ENCODE measurements around the gene FMO2. TPM values are rescaled to one million over a fixed set of nuclear protein-coding genes. Genes with fewer than 3 reads are reported as not detected.

The FMO2 gene
- not detected in 5 replicates for total RNA-seq (2022; extraction: Qiagen RNA extraction)

GRCh38 chr1:171185091-171185490 is at the start of gene FMO2:
FMO2 (plus strand) TSS chr1:171185300; CDS start chr1:171185714, 414 bp downstream.

GRCh38 chr1:171248302-171248701 is 63.2 kb downstream of the FMO2 start, which contains the start of gene FMO1:
FMO1 (plus strand) TSS chr1:171248494; CDS start chr1:171258088, 9,594 bp downstream.

Other genes starting within 250 kb of the FMO2 start
- gene MROH9, start 249.8 kb upstream of the FMO2 start, total RNA-seq (2022; extraction: Qiagen RNA extraction), result not detected in 5 replicates
- gene FMO3, start 94.4 kb upstream of the FMO2 start, total RNA-seq (2022; extraction: Qiagen RNA extraction), result not detected in 5 replicates
- not detected in 5 replicates for gene FMO1, start 63.2 kb downstream of the FMO2 start, total RNA-seq (2022; extraction: Qiagen RNA extraction)
- gene FMO4, start 128.9 kb downstream of the FMO2 start, total RNA-seq (2022; extraction: Qiagen RNA extraction), result 0.22 to 1.1 TPM (median 0.31 TPM) in 5 replicates